Lower leg skin (tissue), 4 donors: ENCODE data around the gene ABITRAM. TPM values are rescaled to one million over a fixed set of nuclear protein-coding genes. Genes with fewer than 3 reads are reported as not detected.
"Not testable (repeated sequence)": the region's sequence is repeated elsewhere in the genome, so short reads cannot be mapped to it uniquely, and the experiment has no call there.

Source experiments
- DNase-seq, 2 donors: peaks; one replicate each; pipeline ENCODE4 v3.0.0-alpha.2; 2019; ENCODE audit warnings: low spot score in 2 of 2
- H3K4me3 ChIP-seq: fragments of 200-600 bp; sonication (generic); 2 replicates; pipeline ENCODE4 v1.5.1; 2017; ENCODE audit warnings: mild to moderate bottlenecking, low read depth; ENCODE audit not compliant: poor library complexity, severe bottlenecking
- CTCF ChIP-seq, 3 donors: fragments of 450-650 bp; IDR thresholded peaks; one replicate each; pipeline ENCODE4 v1.5.1; 2016; ENCODE audit warnings: antibody characterized with exemption in 3 of 3, mild to moderate bottlenecking in 3 of 3, moderate library complexity in 2 of 3
- POLR2A ChIP-seq, 2 donors: fragments of 450-650 bp; IDR thresholded peaks; one replicate each; pipeline ENCODE4 v1.6.1; 2016 to 2017; ENCODE audit warnings: antibody characterized with exemption in 2 of 2, mild to moderate bottlenecking in 1 of 2, moderate library complexity in 1 of 2
- whole genome bisulfite sequencing, 2 donors: methylation state at CpG; one replicate each; pipeline ENCODE4 v1.1.5; 2018; 5-methylcytosine and 5-hydroxymethylcytosine counted together
- intact Hi-C: fragments of 100-400 bp; cut with DNase I; formaldehyde crosslinking; loops from one replicate; pipeline ENCODE4 v1.15.0; 2023; ENCODE audit warnings: low total_unique reads
- total RNA-seq, 4 donors: library from RNA; depleted of rRNA; stranded (reverse); fragments of >200 nt; gene quantifications; one replicate each; pipeline ENCODE4 v1.1.0, GENCODE V29; 2016

Gene ABITRAM, protein sequence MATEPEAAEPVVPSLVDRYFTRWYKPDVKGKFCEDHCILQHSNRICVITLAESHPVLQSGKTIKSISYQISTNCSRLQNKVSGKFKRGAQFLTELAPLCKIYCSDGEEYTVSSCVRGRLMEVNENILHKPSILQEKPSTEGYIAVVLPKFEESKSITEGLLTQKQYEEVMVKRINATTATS
- 10 to 100 TPM in 3 of 4 donors, 1 to 10 TPM in 1; 9.9 to 16.7 (median 10.1) TPM for total RNA-seq

DNA sequence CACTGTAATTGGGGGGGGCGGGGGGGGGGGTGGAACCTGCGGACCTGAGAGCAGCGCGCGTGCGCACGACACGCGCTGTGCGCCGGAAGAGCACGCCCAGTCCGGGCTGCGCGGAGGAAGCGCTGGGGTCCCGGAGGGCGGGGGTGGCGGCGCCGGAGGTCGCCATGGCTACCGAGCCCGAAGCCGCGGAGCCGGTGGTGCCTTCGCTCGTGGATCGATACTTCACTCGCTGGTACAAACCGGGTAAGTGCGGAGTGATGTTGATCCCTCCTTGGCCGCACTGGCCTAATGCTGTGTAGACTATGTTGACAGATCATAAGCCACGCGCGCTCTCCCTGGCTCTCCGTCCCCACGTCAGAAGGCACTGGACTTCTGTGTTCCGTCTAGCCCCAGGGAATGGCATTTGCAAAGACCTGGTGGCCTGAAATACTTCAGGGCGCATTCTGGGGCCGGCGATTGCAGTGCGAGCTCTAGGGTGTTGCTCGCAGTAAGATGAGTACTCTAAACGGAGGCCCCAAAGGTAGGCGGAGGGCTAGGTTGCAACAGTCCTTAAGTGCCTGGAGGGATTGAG is at the start of gene ABITRAM:
TSS of gene ABITRAM (plus strand) at position 78 of the 571 bp plus-strand sequence. CDS start at position 165, 87 bp downstream.
- 0 to 1% methylated on average over 24 to 38 of the region's 47 CpGs for WGBS, 2 donors
- peak within 1 kb of the TSS; percentile 89 for H3K4me3 ChIP-seq
- TF ChIP-seq POLR2A (IDR thresholded peaks at IDR 0.05), result no peak
- TF ChIP-seq CTCF (IDR thresholded peaks at IDR 0.05), result no peak
- peak; percentile 49 to 89 for DNase-seq
- intact Hi-C loops, result no loop called here

GRCh38 chr9:108884701-108885100 is 49.5 kb upstream of the ABITRAM start:
- intact Hi-C loops, result no loop called here
- H3K4me3 ChIP-seq, result no peak overlapping the region
- 85 to 90% methylated on average over 3 of the region's 3 CpGs for WGBS, 2 donors
- no peak for DNase-seq
- TF ChIP-seq CTCF (IDR thresholded peaks at IDR 0.05) (no peak), POLR2A (IDR thresholded peaks at IDR 0.05) (no peak)

DNA sequence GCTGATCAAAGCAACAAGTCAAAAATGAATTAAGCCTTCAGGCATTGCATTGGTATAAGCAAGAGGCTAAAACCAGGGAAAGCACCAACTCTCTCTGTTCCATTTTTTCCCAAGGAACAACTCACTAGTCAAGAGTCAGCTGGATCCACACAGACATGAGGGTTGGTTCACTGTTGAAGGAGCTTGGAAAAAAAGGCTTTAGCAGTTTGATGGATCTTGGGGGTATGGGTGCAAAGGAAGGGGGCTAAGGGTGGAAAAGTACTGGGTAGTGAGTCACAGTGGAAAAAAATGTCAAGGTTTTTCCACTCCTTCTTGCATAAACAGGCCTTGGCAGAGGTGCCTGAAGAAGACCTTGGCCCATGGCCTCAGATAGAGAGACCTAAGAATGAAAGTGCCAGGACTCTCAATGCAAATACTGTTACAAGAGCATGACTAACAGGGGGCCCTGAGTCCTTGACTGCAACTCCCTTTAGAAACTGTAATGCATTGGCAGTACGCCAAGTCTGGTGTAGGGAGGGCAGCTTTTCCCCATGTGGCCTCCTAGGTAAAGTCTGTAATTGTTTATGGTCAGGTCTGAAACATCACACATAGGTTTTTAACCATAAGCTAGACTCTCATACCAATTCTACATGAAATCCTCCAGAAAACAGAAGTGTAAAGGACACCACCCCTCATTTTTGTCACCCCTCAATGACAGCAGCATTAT is 48.4 kb upstream of the ABITRAM start:
- intact Hi-C loops, result no loop called here
- 33 to 47% methylated on average over 1 of the region's 1 CpG for WGBS, 2 donors
- H3K4me3 ChIP-seq, result no peak overlapping the region
- no peak for DNase-seq
- TF ChIP-seq POLR2A (IDR thresholded peaks at IDR 0.05) (no peak), CTCF (IDR thresholded peaks at IDR 0.05) (peak in 1 of 3 donors; percentile 69)

GRCh38 chr9:108886594-108887271 is 47.5 kb upstream of the ABITRAM start:
- H3K4me3 ChIP-seq, DNase-seq, intact Hi-C loops: not testable (repeated sequence)
- WGBS, 2 donors, result 86 to 91% methylated on average over 3 of the region's 3 CpGs

DNA sequence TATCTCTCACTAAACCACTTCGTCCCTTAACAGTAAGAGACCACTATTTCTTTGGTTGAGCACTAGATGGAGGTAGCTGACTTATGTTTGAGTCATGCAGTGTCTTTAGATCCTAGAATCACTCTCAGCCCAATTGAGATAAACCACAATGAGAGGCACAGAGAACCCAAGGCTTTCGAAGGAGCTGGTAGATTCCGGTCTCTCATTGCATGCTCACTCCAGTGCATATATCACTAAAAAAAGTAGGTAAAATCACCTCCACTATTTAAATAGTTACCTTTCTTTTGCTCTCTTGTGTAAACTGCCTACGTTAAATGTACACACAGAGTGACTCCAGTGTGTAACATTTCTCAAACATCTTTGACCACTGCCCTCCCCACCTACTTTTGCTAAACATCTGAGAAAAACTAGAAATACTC is 44.5 kb upstream of the ABITRAM start:
- no peak for DNase-seq
- H3K4me3 ChIP-seq, result no peak overlapping the region
- WGBS, 2 donors, result 95% methylated on average over 4 of the region's 4 CpGs
- intact Hi-C loops, result no loop called here
- TF ChIP-seq POLR2A (IDR thresholded peaks at IDR 0.05), result no peak
- TF ChIP-seq CTCF (IDR thresholded peaks at IDR 0.05), result no peak
